Skin epidermis (tissue), 12 donors: ENCODE results near the gene PROC.
"Not testable (repeated sequence)": the region's sequence is repeated elsewhere in the genome, so short reads cannot be mapped to it uniquely, and the experiment has no call there.

Experiments used
- H3K27ac ChIP-seq, 21 experiments: fragments of 200-600 bp; sonication (generic) in 11 of 21; one replicate each; pipeline ENCODE4 v1.5.0; 2020; ENCODE audit warnings: mild to moderate bottlenecking in 3 of 21, inconsistent platforms in 2 of 21, moderate library complexity in 2 of 21
- H3K4me3 ChIP-seq, 7 experiments: fragments of 200-600 bp; sonication (generic) in 2 of 7; one replicate each; pipeline ENCODE4 v1.5.0; 2020; ENCODE audit warnings: inconsistent platforms in 2 of 7, mild to moderate bottlenecking in 2 of 7, moderate library complexity in 1 of 7

The PROC gene

GRCh38 chr2:127452423-127452822, 34.2 kb downstream of the PROC start:
- not testable (repeated sequence) for H3K4me3 ChIP-seq, H3K27ac ChIP-seq

- Histone ChIP-seq H3K27ac (no peak overlapping the region), H3K4me3 (no peak overlapping the region)
Measured at GRCh38 chr2:127453013-127453391, 34.8 kb downstream of the PROC start.

- Histone ChIP-seq H3K27ac (no peak overlapping the region), H3K4me3 (no peak overlapping the region)
Measured at GRCh38 chr2:127453392-127454171, 35.4 kb downstream of the PROC start.

GRCh38 chr2:127454595-127455565, 36.7 kb downstream of the PROC start:
- Histone ChIP-seq H3K27ac (no peak overlapping the region), H3K4me3 (no peak overlapping the region)

- no peak overlapping the region for H3K4me3 ChIP-seq
Measured at GRCh38 chr2:127455566-127456493, 37.6 kb downstream of the PROC start.

GRCh38 chr2:127456960-127457359, 38.7 kb downstream of the PROC start:
- Histone ChIP-seq H3K27ac (no peak overlapping the region), H3K4me3 (no peak overlapping the region)

More at GRCh38 chr2:127455566-127456493, 37.6 kb downstream of the PROC start:
- H3K27ac ChIP-seq = no peak overlapping the region

GRCh38 chr2:127462461-127462860, 44.2 kb downstream of the PROC start:
- H3K4me3 ChIP-seq = no peak overlapping the region
- no peak overlapping the region for H3K27ac ChIP-seq

- peak overlapping the region in 3 of 21 experiments; percentile 30 to 52 (median 49) for H3K27ac ChIP-seq
- H3K4me3 ChIP-seq = no peak overlapping the region
Measured at GRCh38 chr2:127463155-127463991, 45.1 kb downstream of the PROC start.

- peak overlapping the region in 2 of 21 experiments; percentile 33 to 52 for H3K27ac ChIP-seq
- no peak overlapping the region for H3K4me3 ChIP-seq
Measured at GRCh38 chr2:127464470-127465257, 46.4 kb downstream of the PROC start.

GRCh38 chr2:127465258-127465657, 47.0 kb downstream of the PROC start:
- Histone ChIP-seq H3K4me3 (no peak overlapping the region), H3K27ac (peak overlapping the region in 2 of 21 experiments; percentile 2 to 52)

- H3K27ac ChIP-seq = no peak overlapping the region
- H3K4me3 ChIP-seq = no peak overlapping the region
Measured at GRCh38 chr2:127469051-127469450, 50.8 kb downstream of the PROC start.

GRCh38 chr2:127469974-127470373, 51.7 kb downstream of the PROC start:
- H3K27ac ChIP-seq = no peak overlapping the region
- no peak overlapping the region for H3K4me3 ChIP-seq

- Histone ChIP-seq H3K27ac (no peak overlapping the region), H3K4me3 (no peak overlapping the region)
Measured at GRCh38 chr2:127471286-127471988, 53.2 kb downstream of the PROC start.

- no peak overlapping the region for H3K27ac ChIP-seq
- H3K4me3 ChIP-seq = no peak overlapping the region
Measured at GRCh38 chr2:127472268-127472667, 54.0 kb downstream of the PROC start.

GRCh38 chr2:127475788-127476187, 57.6 kb downstream of the PROC start:
- H3K4me3 ChIP-seq = no peak overlapping the region
- no peak overlapping the region for H3K27ac ChIP-seq
